ENCODE results near the gene PEPD.

Gene PEPD

GRCh38 chr19:33385956-33386355 lies 135.6 kb downstream of the PEPD start:
- TF ChIP-seq, protein P1, sequence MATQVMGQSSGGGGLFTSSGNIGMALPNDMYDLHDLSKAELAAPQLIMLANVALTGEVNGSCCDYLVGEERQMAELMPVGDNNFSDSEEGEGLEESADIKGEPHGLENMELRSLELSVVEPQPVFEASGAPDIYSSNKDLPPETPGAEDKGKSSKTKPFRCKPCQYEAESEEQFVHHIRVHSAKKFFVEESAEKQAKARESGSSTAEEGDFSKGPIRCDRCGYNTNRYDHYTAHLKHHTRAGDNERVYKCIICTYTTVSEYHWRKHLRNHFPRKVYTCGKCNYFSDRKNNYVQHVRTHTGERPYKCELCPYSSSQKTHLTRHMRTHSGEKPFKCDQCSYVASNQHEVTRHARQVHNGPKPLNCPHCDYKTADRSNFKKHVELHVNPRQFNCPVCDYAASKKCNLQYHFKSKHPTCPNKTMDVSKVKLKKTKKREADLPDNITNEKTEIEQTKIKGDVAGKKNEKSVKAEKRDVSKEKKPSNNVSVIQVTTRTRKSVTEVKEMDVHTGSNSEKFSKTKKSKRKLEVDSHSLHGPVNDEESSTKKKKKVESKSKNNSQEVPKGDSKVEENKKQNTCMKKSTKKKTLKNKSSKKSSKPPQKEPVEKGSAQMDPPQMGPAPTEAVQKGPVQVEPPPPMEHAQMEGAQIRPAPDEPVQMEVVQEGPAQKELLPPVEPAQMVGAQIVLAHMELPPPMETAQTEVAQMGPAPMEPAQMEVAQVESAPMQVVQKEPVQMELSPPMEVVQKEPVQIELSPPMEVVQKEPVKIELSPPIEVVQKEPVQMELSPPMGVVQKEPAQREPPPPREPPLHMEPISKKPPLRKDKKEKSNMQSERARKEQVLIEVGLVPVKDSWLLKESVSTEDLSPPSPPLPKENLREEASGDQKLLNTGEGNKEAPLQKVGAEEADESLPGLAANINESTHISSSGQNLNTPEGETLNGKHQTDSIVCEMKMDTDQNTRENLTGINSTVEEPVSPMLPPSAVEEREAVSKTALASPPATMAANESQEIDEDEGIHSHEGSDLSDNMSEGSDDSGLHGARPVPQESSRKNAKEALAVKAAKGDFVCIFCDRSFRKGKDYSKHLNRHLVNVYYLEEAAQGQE (IDR thresholded peaks at IDR 0.05; ENCODE audit: insufficient replicate concordance, low read depth), result no peak
- TF ChIP-seq POLR2AphosphoS5 (IDR thresholded peaks at IDR 0.05; ENCODE audit: low read depth), result no peak
- TF ChIP-seq GABPA (IDR thresholded peaks at IDR 0.05; ENCODE audit: low read depth), result no peak
- TF ChIP-seq, protein P2, sequence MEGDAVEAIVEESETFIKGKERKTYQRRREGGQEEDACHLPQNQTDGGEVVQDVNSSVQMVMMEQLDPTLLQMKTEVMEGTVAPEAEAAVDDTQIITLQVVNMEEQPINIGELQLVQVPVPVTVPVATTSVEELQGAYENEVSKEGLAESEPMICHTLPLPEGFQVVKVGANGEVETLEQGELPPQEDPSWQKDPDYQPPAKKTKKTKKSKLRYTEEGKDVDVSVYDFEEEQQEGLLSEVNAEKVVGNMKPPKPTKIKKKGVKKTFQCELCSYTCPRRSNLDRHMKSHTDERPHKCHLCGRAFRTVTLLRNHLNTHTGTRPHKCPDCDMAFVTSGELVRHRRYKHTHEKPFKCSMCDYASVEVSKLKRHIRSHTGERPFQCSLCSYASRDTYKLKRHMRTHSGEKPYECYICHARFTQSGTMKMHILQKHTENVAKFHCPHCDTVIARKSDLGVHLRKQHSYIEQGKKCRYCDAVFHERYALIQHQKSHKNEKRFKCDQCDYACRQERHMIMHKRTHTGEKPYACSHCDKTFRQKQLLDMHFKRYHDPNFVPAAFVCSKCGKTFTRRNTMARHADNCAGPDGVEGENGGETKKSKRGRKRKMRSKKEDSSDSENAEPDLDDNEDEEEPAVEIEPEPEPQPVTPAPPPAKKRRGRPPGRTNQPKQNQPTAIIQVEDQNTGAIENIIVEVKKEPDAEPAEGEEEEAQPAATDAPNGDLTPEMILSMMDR (IDR thresholded peaks at IDR 0.05; ENCODE audit: insufficient read depth, low read length), result no peak
- TF ChIP-seq SPI1 (IDR thresholded peaks at IDR 0.05; ENCODE audit: borderline replicate concordance, low read depth), result no peak

GRCh38 chr19:33384983-33385382 lies 136.6 kb downstream of the PEPD start:
- no peak for DNase-seq (ENCODE audit: low read depth in 1 of 2, low spot score in 1 of 2)
- H3K27me3 ChIP-seq (ENCODE audit: insufficient read depth, poor library complexity, severe bottlenecking), result no peaks in the 10 kb centered on the region
- no peak overlapping the region for H3K4me3 ChIP-seq (replicated peaks; ENCODE audit: insufficient read depth, low read length)
- no peak overlapping the region for H3K27ac ChIP-seq (replicated peaks)
- no peak for TF ChIP-seq SPI1 (IDR thresholded peaks at IDR 0.05; ENCODE audit: borderline replicate concordance, low read depth)
- TF ChIP-seq, protein P2 (IDR thresholded peaks at IDR 0.05; ENCODE audit: insufficient read depth, low read length), result no peak

More at GRCh38 chr19:33385956-33386355, 135.6 kb downstream of the PEPD start:
- Histone ChIP-seq H3K4me3 (replicated peaks; ENCODE audit: insufficient read depth, low read length) (no peak overlapping the region), H3K27me3 (ENCODE audit: insufficient read depth, poor library complexity, severe bottlenecking) (no peaks in the 10 kb centered on the region), H3K27ac (replicated peaks) (no peak overlapping the region)
- DNase-seq (ENCODE audit: low read depth in 1 of 2, low spot score in 1 of 2), result no peak

DNA sequence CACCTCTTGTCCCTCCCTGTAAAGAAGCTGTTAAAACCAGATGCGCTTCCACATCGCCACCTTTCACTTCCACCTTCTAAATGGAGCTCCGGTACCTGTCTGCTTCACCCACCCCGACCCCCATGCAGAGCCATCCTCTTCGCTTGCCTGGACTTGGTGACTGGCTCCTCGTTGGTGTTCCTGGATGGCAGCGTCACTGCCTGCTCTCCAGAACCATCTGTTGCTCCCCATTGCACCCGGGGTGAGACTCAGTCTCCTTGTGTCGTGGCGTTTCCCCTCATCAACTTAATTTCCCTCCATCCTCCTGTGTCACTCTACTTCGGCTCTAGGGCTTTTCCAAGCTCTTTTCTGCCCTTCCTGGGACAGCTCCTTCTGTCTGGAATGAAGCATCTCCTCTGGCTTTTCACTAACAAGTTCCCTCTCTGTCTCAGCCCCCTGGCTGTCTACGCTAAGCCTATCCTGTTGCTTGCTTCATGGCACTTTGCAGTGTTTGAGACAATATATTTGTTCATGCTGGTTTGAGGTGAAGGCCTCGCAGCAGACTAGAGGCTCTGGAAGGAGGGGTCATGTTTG lies 137.8 kb downstream of the PEPD start:
- H3K4me3 ChIP-seq (replicated peaks; ENCODE audit: insufficient read depth, low read length), result no peak overlapping the region
- TF ChIP-seq SPI1 (IDR thresholded peaks at IDR 0.05; ENCODE audit: borderline replicate concordance, low read depth) (no peak), POLR2AphosphoS5 (IDR thresholded peaks at IDR 0.05; ENCODE audit: low read depth) (no peak; the same call in 1 of the 2 replicates), GABPA (IDR thresholded peaks at IDR 0.05; ENCODE audit: low read depth) (no peak)
- TF ChIP-seq, protein P2 (IDR thresholded peaks at IDR 0.05; ENCODE audit: insufficient read depth, low read length), result no peak
- TF ChIP-seq, protein P1 (IDR thresholded peaks at IDR 0.05; ENCODE audit: insufficient replicate concordance, low read depth), result no peak
- no peak overlapping the region for H3K27ac ChIP-seq (replicated peaks)
- DNase-seq (ENCODE audit: low read depth in 1 of 2, low spot score in 1 of 2), result no peak
- H3K27me3 ChIP-seq (ENCODE audit: insufficient read depth, poor library complexity, severe bottlenecking), result no peaks in the 10 kb centered on the region

- H3K27ac ChIP-seq (replicated peaks), result no peak overlapping the region
- H3K4me3 ChIP-seq (replicated peaks; ENCODE audit: insufficient read depth, low read length), result no peak overlapping the region
- DNase-seq (ENCODE audit: low read depth in 1 of 2, low spot score in 1 of 2), result no peak
- TF ChIP-seq, protein P2 (IDR thresholded peaks at IDR 0.05; ENCODE audit: insufficient read depth, low read length), result no peak
- TF ChIP-seq SPI1 (IDR thresholded peaks at IDR 0.05; ENCODE audit: borderline replicate concordance, low read depth) (no peak), POLR2AphosphoS5 (IDR thresholded peaks at IDR 0.05; ENCODE audit: low read depth) (no peak), GABPA (IDR thresholded peaks at IDR 0.05; ENCODE audit: low read depth) (no peak)
- TF ChIP-seq, protein P1 (IDR thresholded peaks at IDR 0.05; ENCODE audit: insufficient replicate concordance, low read depth), result no peak
- H3K27me3 ChIP-seq (ENCODE audit: insufficient read depth, poor library complexity, severe bottlenecking), result no peaks in the 10 kb centered on the region
Measured at GRCh38 chr19:33382982-33383381, 138.6 kb downstream of the PEPD start.

All from HL-60 (cell line).